GM12878 (cell line): ENCODE results near the gene TMEM132C. TPM values are rescaled to one million over a fixed set of nuclear protein-coding genes. Genes with fewer than 3 reads are reported as not detected.

Source experiments
- ATAC-seq: fragments of 200-7000 bp; cut with Tn5 transposase; 3 replicates; pipeline ENCODE4 v1.9.1; 2020; ENCODE audit warnings: mild to moderate bottlenecking, moderate library complexity
- BruUV-seq: library from RNA; stranded (reverse); fragments of 400-500 nt; replicated peaks from 2 replicates; lab custom pipeline; 2021; lab: Mats Ljungman, UMichigan
- CTCF ChIA-PET: fragments of 300-600 bp; sonication (Branson Sonifier 250); formaldehyde crosslinking; extraction: SDS; loops from one replicate; lab custom pipeline; 2021; ENCODE audit warnings: inconsistent platforms; lab: Yijun Ruan, JAX
- POLR2A ChIA-PET: fragments of 350-600 bp; formaldehyde crosslinking; extraction: SDS; loops from one replicate; lab custom pipeline; 2021; ENCODE audit warnings: inconsistent platforms; lab: Charles Lee
- RAD21 ChIA-PET: fragments of 300-600 bp; sonication (Branson Sonifier 250); formaldehyde crosslinking; loops from one replicate; lab custom pipeline; 2023; ENCODE audit warnings: antibody characterized with exemption; ENCODE audit not compliant: unreplicated experiment; lab: Charles Lee
- SMC1A ChIA-PET: fragments of 300-600 bp; sonication (Branson Sonifier 250); formaldehyde crosslinking; loops from one replicate; lab custom pipeline; 2023; ENCODE audit not compliant: unreplicated experiment, uncharacterized antibody; lab: Charles Lee
- DNase-seq: peaks from one replicate; pipeline ENCODE4 v3.0.0-alpha.2; 2011; ENCODE audit warnings: low read depth, low spot score
- FAIRE-seq: peaks from 3 replicates; lab custom pipeline; 2011; peaks lifted over from hg19 to GRCh38; lab: Jason Lieb, UNC
- H2AFZ ChIP-seq: 2 replicates; pipeline ENCODE4 v1.6.0; 2011; ENCODE audit warnings: low read depth, low read length, control low read depth; ENCODE audit not compliant: control insufficient read depth
- H3K27ac ChIP-seq: 2 replicates; pipeline ENCODE4 v1.5.1; 2011; ENCODE audit warnings: control low read depth; ENCODE audit not compliant: control insufficient read depth, insufficient read depth
- H3K27me3 ChIP-seq, 2 experiments: replicated peaks in 1 of 2; 2 replicates each; pipeline versions ENCODE4 v1.6.0 to v1.6.1; 2011; ENCODE audit warnings: low read length in 1 of 2; ENCODE audit not compliant: control insufficient read depth in 2 of 2, insufficient read depth in 2 of 2
- H3K36me3 ChIP-seq, 2 experiments: 2 replicates each; pipeline ENCODE4 v1.5.1; 2011; ENCODE audit warnings: low read length in 1 of 2; ENCODE audit not compliant: control insufficient read depth in 2 of 2, insufficient read depth in 2 of 2
- H3K4me1 ChIP-seq: 2 replicates; pipeline ENCODE4 v1.6.1; 2011; ENCODE audit warnings: mild to moderate bottlenecking, low read length, moderate library complexity, mixed read lengths; ENCODE audit not compliant: control insufficient read depth, insufficient read depth
- H3K4me2 ChIP-seq: 2 replicates; pipeline ENCODE4 v1.6.0; 2011; ENCODE audit warnings: control low read depth; ENCODE audit not compliant: control insufficient read depth, insufficient read depth
- H3K4me3 ChIP-seq: fragments of 200-600 bp; sonication (generic); 2 replicates; pipeline ENCODE4 v1.5.1; 2016
- H3K79me2 ChIP-seq: 2 replicates; pipeline ENCODE4 v1.6.0; 2011; ENCODE audit warnings: low read length; ENCODE audit not compliant: control insufficient read depth, insufficient read depth
- H3K9ac ChIP-seq: 2 replicates; pipeline ENCODE4 v1.8.0; 2011; ENCODE audit warnings: low read length, control low read depth, mixed read lengths; ENCODE audit not compliant: control insufficient read depth, insufficient read depth
- H3K9me3 ChIP-seq: replicated peaks from 3 replicates; pipeline ENCODE4 v1.5.1; 2011; ENCODE audit warnings: mild to moderate bottlenecking, low read length; ENCODE audit not compliant: control insufficient read depth, insufficient read depth
- H4K20me1 ChIP-seq: 2 replicates; pipeline ENCODE4 v1.6.0; 2011; ENCODE audit not compliant: control insufficient read depth, insufficient read depth
- ASH2L ChIP-seq: fragments of 300-600, 200-600 bp; sonication (generic); IDR thresholded peaks from 2 replicates; pipeline ENCODE4 v1.6.1; 2017; ENCODE audit warnings: low read depth, mild to moderate bottlenecking, borderline replicate concordance
- BHLHE40 ChIP-seq, 2 experiments: fragments of 450-650 bp in 1 of 2; IDR thresholded peaks; 2 replicates each; pipeline ENCODE4 v1.6.1; 2011 to 2017; ENCODE audit warnings: low read depth in 2 of 2, borderline replicate concordance in 1 of 2, improper control_type of control experiment in 1 of 2, low read length in 1 of 2, mild to moderate bottlenecking in 1 of 2
- CBX3 ChIP-seq: fragments of 200-600 bp; sonication (generic); IDR thresholded peaks from 2 replicates; pipeline ENCODE4 v1.6.1; 2016; ENCODE audit warnings: low read depth, borderline replicate concordance
- EGR1 ChIP-seq, 2 experiments: IDR thresholded peaks; 1 replicate in 1 of 2; 2 replicates in 1 of 2; pipeline ENCODE4 v1.6.1; 2011 to 2012; ENCODE audit warnings: low read depth in 2 of 2, low read length in 2 of 2, borderline replicate concordance in 1 of 2, mild to moderate bottlenecking in 1 of 2, moderate library complexity in 1 of 2
- FOXM1 ChIP-seq: IDR thresholded peaks from 2 replicates; pipeline ENCODE4 v1.6.1; 2012; ENCODE audit warnings: low read depth, mild to moderate bottlenecking, inconsistent platforms, low read length, moderate library complexity
- GABPA ChIP-seq: IDR thresholded peaks from 2 replicates; pipeline ENCODE4 v1.6.1; 2014; ENCODE audit warnings: antibody characterized with exemption, low read depth, mild to moderate bottlenecking, inconsistent platforms
- REST ChIP-seq: IDR thresholded peaks from 2 replicates; pipeline ENCODE4 v1.6.1; 2012; ENCODE audit warnings: mild to moderate bottlenecking, low read depth, low read length
- WGBS: methylation state at CpG from one replicate; pipeline ENCODE4 v1.1.6; 2016; ENCODE audit warnings: low lambda C conversion rate; ENCODE audit not compliant: insufficient replicate concordance, insufficient coverage; ENCODE audit errors: missing lambda C conversion rate; 5-methylcytosine and 5-hydroxymethylcytosine counted together
- in situ Hi-C: fragments of 300-500 bp; cut with MboI; formaldehyde crosslinking; loops from 9 replicates; pipeline ENCODE4 v1.14.3; 2018; ENCODE audit warnings: mixed read lengths
- intact Hi-C: fragments of 100-400 bp; cut with micrococcal nuclease; formaldehyde crosslinking; loops from one replicate; pipeline ENCODE4 v1.14.2; 2022; ENCODE audit not compliant: unreplicated experiment
- polyA plus RNA-seq, 11 experiments: library from polyadenylated mRNA; depleted of rRNA in 4 of 11; unstranded in 6 of 11; stranded (reverse) in 5 of 11; fragments of >200 nt; fragmentation: Nextera tagmentation in 4 of 11; fragmentation: Illumina TruSeq in 1 of 11; extraction: Ambion mirVana in 4 of 11; extraction: Trizol in 1 of 11; gene quantifications; 1 replicate in 1 of 11; 2 replicates in 10 of 11; pipeline versions ENCODE4 v1.2.1 to v1.2.3, GENCODE V29; 2011 to 2016; ENCODE audit warnings: inconsistent platforms in 2 of 11, missing spikeins in 2 of 11, low read depth in 1 of 11
- total RNA-seq, 4 experiments: library from RNA; depleted of rRNA in 3 of 4; stranded (reverse); fragments of >200 nt in 3 of 4; fragmentation: Illumina TruSeq in 1 of 4; extraction: Trizol in 1 of 4; gene quantifications; 2 replicates each; pipeline versions ENCODE4 v1.2.1 to v1.2.3, GENCODE V29; 2013 to 2021

The TMEM132C gene
- total and polyA plus RNA-seq, 10 of the 15 experiments (the other 5 are each of a cell fraction or from before 2014, with no cell fraction given) = not detected

GRCh38 chr12:128456922-128457321 lies 190.0 kb downstream of the TMEM132C start:
- ChIA-PET POLR2A (no interaction called here), SMC1A (no interaction called here), RAD21 (no interaction called here), CTCF (interaction anchor here (0.6 kb wide), 1 partner anchor 1593 kb away, joined by 4 read pairs; no protein-coding TSS in a partner anchor)
- H3K27ac ChIP-seq = no peak overlapping the region
- H3K79me2 ChIP-seq = no peaks in the 10 kb centered on the region
- no peak for DNase-seq
- H3K9ac ChIP-seq = no peak overlapping the region
- 88% methylated on average over 3 of the region's 3 CpGs for WGBS
- H2AFZ ChIP-seq = no peak overlapping the region
- no peak overlapping the region for H3K4me3 ChIP-seq
- H3K36me3 ChIP-seq = no peaks in the 10 kb centered on the region
- in situ Hi-C loops (no loop called here), intact Hi-C loops (no loop called here)
- H4K20me1 ChIP-seq = no peaks in the 10 kb centered on the region
- H3K4me2 ChIP-seq = no peak overlapping the region
- no peak for FAIRE-seq
- H3K9me3 ChIP-seq = no peaks in the 10 kb centered on the region
- no peak for ATAC-seq
- H3K4me1 ChIP-seq = no peaks in the 10 kb centered on the region
- H3K27me3 ChIP-seq = no peaks in the 10 kb centered on the region
- TF ChIP-seq CBX3 = no peak
- TF ChIP-seq GABPA = no peak
- no peak for TF ChIP-seq REST
- TF ChIP-seq FOXM1 = no peak
- TF ChIP-seq ASH2L = no peak
- TF ChIP-seq EGR1 (IDR thresholded peaks at IDR 0.05; ENCODE audit: borderline replicate concordance in 1 of 2, low read depth in 2 of 2, low read length in 2 of 2) = no peak
- TF ChIP-seq BHLHE40 (IDR thresholded peaks at IDR 0.05; ENCODE audit: borderline replicate concordance in 1 of 2, low read depth in 2 of 2, low read length in 1 of 2) = no peak
- TF ChIP-seq, all 136 proteins: peak for 0
- no TSS peak for BruUV-seq
